HFF-Myc (cell line): ENCODE results near the gene PSMB11.
A peak's percentile ranks its signal among the peaks of the same experiment; 100 is the strongest.
"Not testable (repeated sequence)": the region's sequence is repeated elsewhere in the genome, so short reads cannot be mapped to it uniquely, and the experiment has no call there.

Experiments used
- DNase-seq: peaks from one replicate; pipeline ENCODE4 v3.0.0-alpha.2; 2011; ENCODE audit warnings: low read depth; ENCODE audit errors: extremely low read depth
- H3K4me3 ChIP-seq: replicated peaks from 2 replicates; pipeline ENCODE4 v1.5.1; 2011; ENCODE audit warnings: low read depth, mild to moderate bottlenecking, control low read depth, low read length
- CTCF ChIP-seq: IDR thresholded peaks from 2 replicates; pipeline ENCODE4 v1.5.1; 2012; ENCODE audit warnings: mild to moderate bottlenecking, low read depth, low read length, control low read depth; ENCODE audit errors: missing control alignments

The PSMB11 gene

GRCh38 chr14:23006544-23007419, 35.2 kb upstream of the PSMB11 start:
- DNase-seq, result peak; percentile 96
- H3K4me3 ChIP-seq, result peak overlapping the region; percentile 50
- TF ChIP-seq CTCF, result peak; percentile 3

DNA sequence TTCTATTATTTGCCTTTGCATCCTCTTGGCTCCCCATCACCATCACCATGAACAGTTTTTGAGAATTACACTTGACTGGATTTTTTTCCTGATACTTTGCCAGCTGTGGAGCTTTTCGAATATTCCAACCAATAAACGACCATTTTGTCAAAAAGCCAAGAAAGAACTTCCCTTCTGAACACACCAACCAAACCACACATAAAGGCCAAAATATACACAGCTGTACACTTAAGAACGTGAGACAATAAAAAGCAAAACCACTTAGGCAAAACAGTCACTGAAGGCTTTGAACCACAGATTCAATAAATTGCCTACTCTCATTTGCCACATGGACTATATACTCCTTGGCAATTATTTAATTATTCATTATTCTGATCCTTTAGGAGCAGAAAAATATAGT, 33.2 kb upstream of the PSMB11 start:
- no peak for TF ChIP-seq CTCF
- 0 out of 2 replicates have a peak overlapping the region, but pooled peaks have one; percentile 1 for H3K4me3 ChIP-seq
- peak; percentile 38 for DNase-seq

- no peak for TF ChIP-seq CTCF
- peak overlapping the region; percentile 41 for H3K4me3 ChIP-seq
- DNase-seq, result no peak
Measured at GRCh38 chr14:23009483-23009938, 32.5 kb upstream of the PSMB11 start.

GRCh38 chr14:23009939-23010726, 31.9 kb upstream of the PSMB11 start, which contains the start of gene C14orf93:
TSS of gene C14orf93 (minus strand) at chr14:23010143. CDS start at chr14:22999023, 11,120 bp downstream.
- TF ChIP-seq CTCF, result no peak
- H3K4me3 ChIP-seq, result peak within 1 kb of the TSS; percentile 41
- DNase-seq, result no peak

DNA sequence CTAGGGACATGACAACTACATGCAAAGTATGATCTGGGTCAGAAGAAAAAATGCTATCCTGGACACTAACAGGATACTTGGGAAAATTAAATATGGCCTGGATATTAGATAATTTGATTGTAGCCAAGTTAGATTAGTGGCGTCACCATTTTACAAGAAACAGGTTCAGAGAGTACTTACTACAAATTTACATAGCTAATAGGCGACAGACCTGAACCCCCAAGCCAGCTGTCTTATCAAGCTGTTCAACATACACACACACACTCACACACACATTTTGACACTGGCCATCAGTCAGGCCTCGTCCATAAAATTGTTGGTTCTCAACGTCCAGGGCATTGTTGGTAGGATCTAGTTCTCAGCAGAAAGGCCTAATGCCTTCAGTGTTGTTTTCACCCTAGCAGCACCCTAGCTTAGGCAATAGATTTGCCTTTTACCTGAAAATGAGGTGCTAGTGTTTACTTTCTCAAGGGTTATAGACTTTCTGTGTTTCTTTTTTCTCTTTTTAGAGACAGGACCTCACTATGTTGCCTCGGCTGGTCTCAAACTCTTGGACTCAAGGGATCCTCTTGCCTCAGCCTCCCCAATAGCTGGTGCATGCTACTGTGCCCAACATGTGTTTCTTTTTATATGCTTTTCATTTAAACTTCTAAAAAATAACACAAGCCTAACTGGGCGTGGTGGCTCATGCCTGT, 28.8 kb upstream of the PSMB11 start:
- TF ChIP-seq CTCF, result no peak
- no peak overlapping the region for H3K4me3 ChIP-seq
- DNase-seq, result no peak

DNA sequence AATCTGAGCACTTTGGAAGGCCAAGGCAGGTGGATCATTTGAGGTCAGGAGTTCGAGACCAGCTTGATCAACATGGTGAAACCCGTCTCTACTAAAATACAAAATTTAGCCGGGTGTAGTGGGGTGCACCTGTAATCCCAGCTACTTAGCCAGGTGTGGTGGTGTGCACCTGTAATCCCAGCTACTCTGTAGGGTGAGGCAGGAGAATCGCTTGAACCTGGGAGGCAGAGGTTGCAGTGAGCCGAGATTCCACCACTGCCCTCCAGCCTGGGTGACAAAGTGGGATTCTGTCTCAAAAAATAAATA, 28.3 kb upstream of the PSMB11 start:
- H3K4me3 ChIP-seq, DNase-seq: not testable (repeated sequence)
